ENCODE results near the gene HOXA9.

HOXA9 gene

DNA sequence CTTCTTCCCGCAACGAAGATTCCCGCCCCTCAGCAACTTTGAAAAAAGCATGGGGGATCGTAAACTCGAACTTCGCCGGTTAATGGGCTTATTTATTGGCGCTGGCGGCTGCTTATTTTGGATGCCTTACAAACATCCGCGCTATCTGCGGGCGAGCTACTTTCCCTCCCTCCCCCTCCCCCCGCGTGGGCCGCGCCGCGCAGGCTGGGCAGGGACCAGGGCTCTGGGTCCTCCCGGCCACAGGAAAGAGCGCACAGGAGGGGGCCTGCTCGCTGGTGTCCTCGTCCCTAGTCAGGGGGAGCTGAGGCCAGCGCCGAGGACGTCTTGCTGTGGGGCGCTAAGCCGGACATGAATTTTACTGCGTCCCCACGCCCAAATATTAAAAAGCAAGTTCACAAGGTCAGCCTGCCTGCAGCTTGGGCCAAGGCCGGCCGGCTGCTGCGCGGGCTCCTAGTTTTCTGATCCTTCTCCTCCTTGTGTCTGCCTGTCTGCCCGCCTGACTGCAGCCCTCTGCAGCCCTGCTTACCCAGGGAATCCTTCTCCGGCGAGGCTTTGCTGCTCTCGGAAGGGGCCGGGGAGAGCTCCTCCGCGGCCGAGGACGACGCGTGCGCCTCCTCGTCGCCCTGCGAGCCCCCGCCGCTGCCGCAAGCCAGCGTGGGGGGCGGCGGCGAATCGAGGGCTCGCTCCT is 7.6 kb upstream of the HOXA9 start:
- FAIRE-seq (no peak), DNase-seq (ENCODE audit: insufficient read length) (no peak)
- TF ChIP-seq POLR2A (IDR thresholded peaks at IDR 0.05; ENCODE audit: low read depth, low read length) (no peak), POLR2AphosphoS5 (IDR thresholded peaks at IDR 0.05; ENCODE audit: low read depth, low read length) (no peak), TAF1 (IDR thresholded peaks at IDR 0.05; ENCODE audit: borderline replicate concordance, low read depth, low read length) (no peak)

DNA sequence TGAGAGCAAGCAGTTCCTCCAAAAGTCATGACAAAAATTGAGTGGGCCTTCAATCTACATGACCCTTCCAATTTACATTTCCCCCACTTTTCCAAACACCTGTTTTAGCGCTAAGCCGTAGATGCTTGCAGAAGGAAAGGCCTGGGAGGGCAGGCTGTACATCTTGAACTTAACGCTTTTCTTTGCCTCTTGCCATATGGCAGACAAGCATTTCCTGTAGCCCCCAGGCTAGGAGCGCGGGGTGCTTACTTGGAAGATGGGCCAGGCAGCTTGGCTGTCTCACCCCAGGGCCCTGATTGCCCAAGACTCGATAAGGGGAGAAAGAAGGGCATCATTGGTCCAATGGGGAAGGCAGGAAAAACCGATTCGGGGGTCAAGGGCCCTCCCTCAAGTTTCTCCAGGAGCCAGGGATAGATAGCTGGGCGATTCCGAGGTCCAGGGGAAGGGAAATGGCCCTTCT is 7.0 kb upstream of the HOXA9 start:
- FAIRE-seq (no peak), DNase-seq (ENCODE audit: insufficient read length) (no peak)
- TF ChIP-seq TAF1 (IDR thresholded peaks at IDR 0.05; ENCODE audit: borderline replicate concordance, low read depth, low read length) (no peak), POLR2AphosphoS5 (IDR thresholded peaks at IDR 0.05; ENCODE audit: low read depth, low read length) (no peak), POLR2A (IDR thresholded peaks at IDR 0.05; ENCODE audit: low read depth, low read length) (no peak)

DNA sequence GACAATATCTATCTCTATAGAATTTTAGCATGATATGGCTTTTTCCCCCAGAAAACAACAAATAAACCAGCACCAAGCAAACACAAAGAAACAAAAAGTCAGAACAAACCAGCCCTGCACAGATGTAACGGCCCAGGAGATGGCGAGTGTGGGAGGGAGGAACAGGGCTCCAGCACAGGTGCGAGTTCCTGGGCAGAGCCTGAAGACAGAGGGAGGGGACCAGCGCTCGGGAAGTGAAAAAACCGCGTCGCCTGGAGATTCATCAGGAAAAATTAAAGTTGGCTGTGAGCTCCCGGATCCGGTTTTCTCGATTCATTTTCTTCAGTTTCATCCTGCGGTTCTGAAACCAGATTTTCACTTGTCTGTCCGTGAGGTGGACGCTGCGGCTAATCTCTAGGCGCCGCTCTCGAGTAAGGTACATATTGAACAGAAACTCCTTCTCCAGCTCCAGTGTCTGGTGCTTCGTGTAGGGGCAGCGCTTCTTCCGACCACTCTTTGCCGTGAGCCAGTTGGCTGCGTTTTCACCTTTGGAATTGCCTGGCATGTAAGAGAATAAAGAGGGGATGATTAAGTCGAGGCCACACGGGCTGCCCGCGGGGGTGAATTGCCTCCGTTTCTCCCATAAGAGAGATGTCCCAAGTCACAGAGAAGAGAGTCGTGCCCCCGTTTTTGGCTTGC is 6.4 kb upstream of the HOXA9 start:
- TF ChIP-seq POLR2A (IDR thresholded peaks at IDR 0.05; ENCODE audit: low read depth, low read length) (no peak), TAF1 (IDR thresholded peaks at IDR 0.05; ENCODE audit: borderline replicate concordance, low read depth, low read length) (no peak), POLR2AphosphoS5 (IDR thresholded peaks at IDR 0.05; ENCODE audit: low read depth, low read length) (no peak)
- DNase-seq (ENCODE audit: insufficient read length) (no peak), FAIRE-seq (no peak)

DNA sequence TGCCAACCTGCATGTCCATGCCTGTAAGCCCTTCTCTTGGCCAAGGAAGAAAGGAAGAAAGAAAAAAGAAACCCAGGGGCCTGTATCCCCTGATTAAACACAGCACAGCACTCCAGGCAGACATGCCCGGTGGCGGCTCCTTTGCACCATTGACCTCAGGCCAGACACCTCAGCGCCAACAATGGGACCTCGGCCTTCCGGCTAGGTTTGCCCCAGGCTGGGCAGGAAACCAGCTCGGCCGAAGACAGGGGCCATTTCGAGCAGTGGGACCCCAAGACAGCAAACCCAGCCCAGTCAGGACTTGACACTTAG is 5.9 kb upstream of the HOXA9 start:
- no peak for FAIRE-seq
- DNase-seq (ENCODE audit: insufficient read length) = no peak
- TF ChIP-seq POLR2AphosphoS5 (IDR thresholded peaks at IDR 0.05; ENCODE audit: low read depth, low read length) = no peak
- TF ChIP-seq TAF1 (IDR thresholded peaks at IDR 0.05; ENCODE audit: borderline replicate concordance, low read depth, low read length) = no peak

DNA sequence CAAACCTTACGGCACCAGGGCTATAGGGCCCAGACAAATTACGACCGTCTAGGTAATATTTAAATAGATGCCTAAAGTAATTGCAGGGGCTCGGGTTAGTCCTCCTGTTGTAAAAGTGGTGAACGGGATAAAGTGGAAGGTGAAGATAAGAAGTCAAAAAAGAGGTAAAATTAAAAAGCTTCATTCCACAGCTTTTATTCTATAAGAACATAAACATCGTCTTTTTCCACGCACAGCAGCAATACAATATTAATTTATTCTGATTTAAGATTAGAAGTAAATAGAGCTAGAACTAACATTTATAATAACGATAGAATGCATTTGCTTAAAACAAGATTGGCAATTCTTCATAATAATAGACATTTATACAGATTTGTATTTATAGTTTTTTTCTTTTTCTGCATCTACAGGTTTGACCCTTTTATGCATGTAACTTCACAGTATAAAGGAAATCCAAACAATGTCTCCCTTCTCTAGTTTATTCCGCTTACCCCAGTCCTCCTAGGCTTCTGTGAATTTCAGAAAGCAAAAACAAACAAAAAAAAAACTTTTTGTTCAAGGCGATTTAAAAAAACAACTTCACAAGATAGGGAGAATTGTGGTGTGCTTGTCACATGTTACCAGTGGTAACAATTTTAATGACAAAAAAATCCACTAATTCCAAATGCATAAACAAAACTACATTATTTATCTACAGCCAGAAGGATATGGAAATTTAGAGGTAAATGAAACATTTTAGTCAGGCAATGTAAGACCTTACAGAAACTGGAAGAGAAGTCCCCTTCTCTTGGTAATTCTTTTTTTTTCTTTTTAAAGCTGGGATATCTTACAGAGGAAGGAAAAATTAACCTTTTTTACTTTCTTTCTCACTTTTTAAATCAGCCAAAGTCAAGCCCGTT is 5.3 kb upstream of the HOXA9 start:
- DNase-seq (ENCODE audit: insufficient read length) (no peak), FAIRE-seq (no peak)
- no peak for TF ChIP-seq POLR2A (IDR thresholded peaks at IDR 0.05; ENCODE audit: low read depth, low read length)
- no peak for TF ChIP-seq POLR2AphosphoS5 (IDR thresholded peaks at IDR 0.05; ENCODE audit: low read depth, low read length)
- TF ChIP-seq TAF1 (IDR thresholded peaks at IDR 0.05; ENCODE audit: borderline replicate concordance, low read depth, low read length) = no peak

DNA sequence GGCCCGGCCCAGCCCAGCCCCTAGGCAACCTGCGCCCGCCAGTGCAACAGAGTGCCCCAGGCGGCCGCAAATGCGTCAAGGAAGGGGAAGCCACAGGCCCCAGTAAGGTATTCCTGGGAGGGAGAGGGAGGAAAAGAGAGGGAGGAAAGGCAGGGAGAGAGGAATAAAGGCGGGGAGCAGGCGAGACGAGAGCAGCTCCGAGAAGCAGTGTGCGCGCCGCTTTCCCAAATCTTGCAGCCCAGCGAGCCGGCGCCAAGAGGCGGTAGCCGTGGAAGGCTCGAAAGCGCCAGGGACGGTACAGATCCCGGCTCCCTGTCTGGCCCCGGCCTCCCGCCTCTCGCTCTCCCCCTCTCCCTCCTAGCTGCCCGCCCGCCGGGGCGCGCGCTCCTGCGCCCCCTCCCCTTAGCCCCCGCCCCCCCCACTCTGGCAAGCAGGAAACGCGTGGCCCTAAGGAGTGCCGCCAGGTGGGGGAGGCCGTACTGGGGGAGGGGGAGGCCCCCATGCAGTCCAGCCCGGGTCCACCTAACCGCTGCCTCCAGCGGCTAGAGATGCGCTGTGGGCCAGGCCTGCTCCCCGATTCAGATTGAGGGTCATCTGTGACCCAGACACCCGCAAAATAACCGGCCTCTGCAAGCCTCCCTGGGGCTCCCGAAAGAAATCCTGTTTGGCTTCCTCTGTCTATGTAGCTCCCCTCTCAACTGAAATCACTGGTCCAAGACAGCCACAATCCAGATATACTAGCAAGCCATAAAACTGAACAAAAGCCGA is 4.5 kb upstream of the HOXA9 start:
- DNase-seq (ENCODE audit: insufficient read length) (no peak), FAIRE-seq (no peak)
- no peak for TF ChIP-seq POLR2A (IDR thresholded peaks at IDR 0.05; ENCODE audit: low read depth, low read length)
- no peak for TF ChIP-seq TAF1 (IDR thresholded peaks at IDR 0.05; ENCODE audit: borderline replicate concordance, low read depth, low read length)
- no peak for TF ChIP-seq POLR2AphosphoS5 (IDR thresholded peaks at IDR 0.05; ENCODE audit: low read depth, low read length)

DNA sequence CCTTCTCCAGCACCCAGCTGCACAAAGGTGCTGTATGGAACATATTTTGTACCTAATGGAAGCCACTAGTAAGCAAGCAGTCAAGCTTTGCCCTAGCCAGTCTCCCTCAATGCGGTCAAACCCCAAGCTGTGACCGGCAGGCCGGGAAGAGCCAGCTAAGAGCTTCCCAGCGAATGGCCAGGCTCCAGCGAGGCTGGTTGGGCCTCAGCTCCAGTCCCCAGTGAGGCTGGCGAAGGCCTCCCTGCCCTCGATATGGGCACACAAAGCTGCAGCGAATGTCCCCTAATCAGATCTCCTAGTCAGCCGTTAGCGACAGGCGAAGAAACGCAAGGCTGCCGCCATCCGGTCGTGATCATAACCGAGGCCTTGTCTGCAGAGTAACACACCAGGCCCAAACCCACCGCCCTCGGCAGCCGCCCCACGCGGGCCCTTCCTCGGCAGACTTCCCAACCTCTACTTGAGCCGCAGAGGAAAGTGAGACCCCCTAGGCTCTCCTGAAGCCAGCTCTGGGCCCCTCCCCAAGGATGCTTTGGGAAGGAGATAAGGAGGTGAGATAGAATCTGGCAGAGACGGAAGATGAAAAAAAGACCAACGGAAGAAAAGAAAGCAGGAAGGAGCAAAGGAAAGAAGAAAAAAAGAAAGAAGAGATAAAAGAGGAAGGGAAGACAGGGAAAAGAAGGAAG is 3.1 kb upstream of the HOXA9 start:
- TF ChIP-seq TAF1 (IDR thresholded peaks at IDR 0.05; ENCODE audit: borderline replicate concordance, low read depth, low read length) (no peak), POLR2A (IDR thresholded peaks at IDR 0.05; ENCODE audit: low read depth, low read length) (peak; percentile 17; the same call in 1 of the 2 replicates), POLR2AphosphoS5 (IDR thresholded peaks at IDR 0.05; ENCODE audit: low read depth, low read length) (no peak)
- no peak for DNase-seq (ENCODE audit: insufficient read length)
- FAIRE-seq = no peak

DNA sequence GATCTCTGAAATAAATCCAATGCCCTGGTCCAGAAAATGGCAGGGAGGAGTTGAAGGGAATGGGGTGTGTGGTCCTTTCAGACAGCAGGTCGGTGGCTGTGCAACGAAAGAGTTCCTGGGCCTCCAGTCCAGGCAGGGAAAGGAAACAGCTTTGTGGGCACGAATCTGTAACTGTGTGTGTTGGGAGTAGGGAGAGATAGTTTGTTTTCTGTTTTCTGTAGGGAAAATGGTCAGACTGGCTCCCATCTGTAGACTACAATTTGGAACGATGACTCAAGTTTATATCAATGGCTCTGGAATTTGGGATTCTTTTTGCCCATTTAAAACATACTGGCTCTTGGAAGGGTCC is 2.6 kb upstream of the HOXA9 start:
- FAIRE-seq (no peak), DNase-seq (ENCODE audit: insufficient read length) (no peak)
- no peak for TF ChIP-seq POLR2A (IDR thresholded peaks at IDR 0.05; ENCODE audit: low read depth, low read length)
- no peak for TF ChIP-seq POLR2AphosphoS5 (IDR thresholded peaks at IDR 0.05; ENCODE audit: low read depth, low read length)
- TF ChIP-seq TAF1 (IDR thresholded peaks at IDR 0.05; ENCODE audit: borderline replicate concordance, low read depth, low read length) = no peak

DNA sequence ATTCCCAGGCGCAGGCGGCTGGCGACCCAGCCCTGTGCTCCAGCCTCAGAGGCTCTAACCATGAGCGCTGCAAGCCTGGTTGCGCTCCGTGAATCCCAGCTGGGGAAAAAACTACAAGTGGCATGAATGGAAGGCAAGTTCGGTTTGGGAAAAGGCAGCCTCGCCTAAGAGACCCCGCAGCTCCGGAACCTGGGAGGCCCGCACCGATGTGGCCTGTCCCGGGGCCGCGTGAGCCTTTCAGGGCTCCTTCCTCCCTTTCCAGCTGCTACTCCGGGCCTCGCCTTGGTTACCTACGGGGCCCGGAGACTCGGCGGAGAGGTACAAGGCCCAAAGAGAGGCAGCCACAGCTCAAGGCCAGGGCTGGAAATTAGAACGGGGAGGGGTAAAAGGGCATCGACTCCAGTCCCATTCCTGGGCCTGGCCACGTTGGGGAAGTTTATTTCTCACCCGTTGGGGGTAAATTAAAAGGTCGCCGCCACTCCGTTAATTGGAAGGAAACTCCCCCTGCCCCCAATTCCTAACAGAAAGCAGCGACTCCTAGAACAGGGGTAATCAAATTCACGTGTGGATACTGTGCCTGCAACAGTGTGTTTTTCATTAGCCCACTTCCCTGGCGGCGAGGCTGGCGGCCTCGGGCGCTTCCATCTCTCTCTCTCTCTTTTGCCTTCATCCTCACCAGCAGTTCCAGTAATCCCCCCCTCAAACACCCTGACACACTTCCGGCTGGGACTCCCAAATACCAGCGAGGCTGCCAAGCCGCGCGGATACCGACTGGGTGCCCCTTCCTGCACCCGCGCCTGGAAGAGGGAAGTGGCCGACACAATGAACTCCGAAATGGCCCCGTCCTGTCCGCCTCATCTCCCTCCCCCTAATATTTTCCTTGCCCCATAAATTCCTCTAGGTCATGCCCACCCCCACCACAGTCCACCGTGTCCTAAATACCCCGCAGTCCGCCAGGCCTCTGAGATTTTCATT is 1.5 kb upstream of the HOXA9 start:
- TF ChIP-seq POLR2AphosphoS5 (IDR thresholded peaks at IDR 0.05; ENCODE audit: low read depth, low read length) = no peak
- TF ChIP-seq POLR2A (IDR thresholded peaks at IDR 0.05; ENCODE audit: low read depth, low read length) = no peak
- no peak for TF ChIP-seq TAF1 (IDR thresholded peaks at IDR 0.05; ENCODE audit: borderline replicate concordance, low read depth, low read length)
- FAIRE-seq (no peak), DNase-seq (ENCODE audit: insufficient read length) (no peak)
